HG03378 (cell line): Measurements from ENCODE around the gene PRKAR1B.
"Not testable (repeated sequence)": the region's sequence is repeated elsewhere in the genome, so short reads cannot be mapped to it uniquely, and the experiment has no call there.

ENCODE experiments used
- ATAC-seq: cut with Tn5 transposase; IDR thresholded peaks from one replicate; pipeline ENCODE4 v1.9.1; 2021; ENCODE audit warnings: mild to moderate bottlenecking, moderate library complexity; ENCODE audit not compliant: unreplicated experiment

PRKAR1B gene

GRCh38 chr7:672891-673290 is 54.2 kb downstream of the PRKAR1B start:
- no peak for ATAC-seq

DNA sequence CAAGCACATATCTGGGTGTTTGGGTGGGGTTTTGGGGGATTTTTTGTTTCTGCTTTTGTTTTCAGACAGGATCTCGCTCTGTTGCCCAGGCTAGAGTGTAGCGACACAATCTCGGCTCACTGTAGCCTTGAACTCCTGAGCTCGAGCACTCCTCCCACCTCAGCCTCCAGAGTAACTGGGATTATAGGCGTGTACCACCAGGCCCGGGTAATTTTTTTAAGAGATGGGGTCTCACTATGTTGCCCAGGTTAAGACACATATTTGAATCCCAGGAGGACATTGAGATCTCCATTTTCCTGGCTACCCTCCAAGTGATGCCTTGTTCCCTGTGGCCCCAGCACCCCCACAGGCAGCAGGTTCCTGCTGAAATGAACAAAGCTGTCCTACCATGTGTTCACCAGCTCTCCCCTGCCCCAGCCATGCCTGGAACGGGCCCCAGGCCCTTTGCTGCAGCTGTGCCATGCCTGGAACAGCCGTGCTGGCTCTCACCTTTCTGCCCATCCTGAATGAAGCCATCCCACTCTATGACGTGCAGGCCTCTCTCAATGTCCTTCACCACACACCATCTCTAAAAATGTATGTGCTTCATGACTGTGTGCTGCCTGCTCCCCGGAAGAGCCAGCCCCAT is 55.6 kb downstream of the PRKAR1B start:
- ATAC-seq, result no peak

DNA sequence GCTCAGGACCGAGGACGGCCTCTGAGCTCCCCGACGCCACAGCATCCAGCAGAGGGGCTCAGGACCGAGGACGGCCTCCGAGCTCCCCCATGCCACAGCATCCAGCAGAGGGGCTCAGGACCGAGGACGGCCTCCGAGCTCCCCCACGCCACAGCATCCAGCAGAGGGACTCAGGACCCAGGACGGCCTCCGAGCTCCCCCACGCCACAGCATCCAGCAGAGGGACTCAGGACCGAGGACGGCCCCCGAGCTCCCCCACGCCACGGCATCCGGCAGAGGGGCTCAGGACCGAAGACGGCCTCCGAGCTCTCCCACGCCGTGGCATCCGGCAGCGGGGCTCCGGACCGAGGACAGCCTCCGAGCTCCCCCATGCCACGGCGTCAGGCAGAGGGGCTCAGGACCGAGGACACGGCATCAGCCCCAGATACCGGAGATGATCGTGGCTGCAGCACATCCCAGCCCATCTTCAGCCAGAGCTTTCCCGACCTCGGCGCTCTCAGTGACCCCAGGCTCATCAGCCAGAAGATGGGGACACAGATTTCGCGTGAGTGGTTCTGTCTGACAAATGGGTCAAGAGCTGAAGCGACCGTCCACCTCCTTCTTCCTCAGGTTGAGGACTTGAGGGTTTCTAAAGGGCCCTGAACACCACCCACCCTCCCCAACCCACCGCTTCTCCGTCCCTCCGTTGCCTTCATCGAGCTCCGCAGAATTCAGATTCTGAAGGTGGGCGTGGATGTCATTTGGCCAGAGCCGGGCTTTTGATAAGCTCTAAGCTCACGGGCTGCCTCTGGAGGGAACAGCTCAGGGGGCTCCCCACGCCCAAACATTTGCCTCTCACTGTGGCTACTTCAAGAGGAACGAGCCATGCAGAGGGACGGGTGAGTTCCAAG is 56.3 kb downstream of the PRKAR1B start:
- ATAC-seq, result no peak

DNA sequence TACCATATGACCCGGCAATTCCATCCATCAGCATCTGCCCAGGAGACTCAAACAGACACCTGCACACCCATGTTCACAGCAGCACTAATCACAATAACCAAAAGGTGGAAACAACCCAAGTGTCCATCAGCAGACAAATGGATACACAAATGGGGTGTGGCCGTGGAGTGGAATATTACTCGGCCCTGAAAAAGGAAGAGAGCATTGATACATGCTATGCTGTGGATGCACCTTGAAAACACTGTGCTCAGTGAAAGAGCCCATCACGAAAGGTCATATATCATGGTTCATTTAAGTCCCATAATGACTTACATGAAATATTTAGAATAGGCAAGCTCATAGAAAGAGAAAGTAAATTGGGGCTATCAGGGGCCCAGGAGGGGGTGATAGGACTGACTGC is 58.1 kb downstream of the PRKAR1B start:
- no peak for ATAC-seq

GRCh38 chr7:668139-668931 is 58.7 kb downstream of the PRKAR1B start:
- ATAC-seq, result no peak

DNA sequence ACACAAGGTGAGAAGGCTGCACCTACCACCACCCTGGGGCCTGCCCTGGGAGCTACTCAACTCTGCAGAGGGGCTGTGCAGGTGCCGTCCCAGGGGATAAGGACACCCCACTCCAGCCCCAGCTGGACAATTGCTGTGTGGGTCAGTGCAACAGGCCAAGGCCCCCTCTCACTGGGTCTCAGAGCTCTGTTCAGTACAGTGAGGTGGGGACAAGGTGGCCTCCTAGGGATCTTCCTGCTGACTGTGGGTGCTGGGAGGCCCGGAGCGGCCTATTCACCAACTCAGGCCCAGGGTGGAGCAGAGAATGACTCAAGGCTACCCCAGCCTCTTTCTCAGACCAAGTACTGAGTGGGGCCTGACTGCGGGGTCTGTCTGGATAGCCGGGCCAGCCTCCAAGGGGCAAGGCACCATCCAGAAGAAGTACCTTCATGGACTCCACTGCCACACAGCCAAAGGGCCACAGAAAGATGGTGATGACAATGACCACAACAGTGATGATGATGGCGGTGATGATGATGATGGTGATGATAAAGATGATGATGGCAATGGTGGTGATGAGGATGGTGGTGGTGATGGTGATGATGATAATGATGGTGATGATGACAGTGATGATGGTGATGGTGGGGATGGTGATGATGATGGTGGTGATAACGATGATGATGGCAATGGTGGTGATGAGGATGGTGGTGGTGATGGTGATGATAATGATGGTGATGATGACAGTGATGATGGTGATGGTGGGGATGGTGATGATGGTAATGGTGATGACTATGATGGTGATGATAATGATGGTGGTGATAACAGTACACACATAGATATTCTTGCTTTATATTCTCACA is 60.4 kb downstream of the PRKAR1B start:
- ATAC-seq, result no peak

DNA sequence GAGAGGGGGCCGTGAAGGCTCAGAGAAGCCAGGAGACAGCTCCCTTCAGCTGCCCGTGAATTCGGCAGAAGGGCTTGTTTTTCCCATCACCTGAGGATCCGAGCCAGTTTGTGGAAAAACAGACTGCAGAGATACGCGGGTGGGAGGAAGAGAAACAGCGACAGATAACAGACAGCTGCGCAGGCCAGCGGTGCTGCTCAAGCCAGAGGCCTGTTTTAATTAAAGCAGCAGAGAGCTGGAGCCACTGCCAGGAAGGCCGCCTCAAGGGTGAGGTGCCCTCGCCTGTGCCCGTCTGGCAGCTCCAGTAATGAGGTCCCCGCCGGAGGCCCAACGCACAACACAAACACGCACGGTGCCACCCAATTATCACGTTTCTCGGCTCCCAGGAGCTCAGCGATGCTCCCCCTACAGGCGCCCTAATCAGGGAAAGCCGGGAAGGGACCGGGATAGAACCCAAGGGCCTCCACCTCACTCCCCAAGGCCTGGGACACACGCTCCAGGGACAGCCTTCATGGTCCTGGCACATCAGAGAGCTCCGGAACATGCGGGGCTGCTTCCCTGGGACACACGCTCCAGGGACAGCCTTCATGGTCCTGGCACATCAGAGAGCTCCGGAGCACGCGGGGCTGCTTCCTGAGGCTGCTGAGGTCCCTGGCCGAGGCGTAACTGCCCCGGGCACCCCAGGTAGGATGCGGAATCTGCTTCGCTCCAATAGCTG is 61.2 kb downstream of the PRKAR1B start:
- no peak for ATAC-seq

DNA sequence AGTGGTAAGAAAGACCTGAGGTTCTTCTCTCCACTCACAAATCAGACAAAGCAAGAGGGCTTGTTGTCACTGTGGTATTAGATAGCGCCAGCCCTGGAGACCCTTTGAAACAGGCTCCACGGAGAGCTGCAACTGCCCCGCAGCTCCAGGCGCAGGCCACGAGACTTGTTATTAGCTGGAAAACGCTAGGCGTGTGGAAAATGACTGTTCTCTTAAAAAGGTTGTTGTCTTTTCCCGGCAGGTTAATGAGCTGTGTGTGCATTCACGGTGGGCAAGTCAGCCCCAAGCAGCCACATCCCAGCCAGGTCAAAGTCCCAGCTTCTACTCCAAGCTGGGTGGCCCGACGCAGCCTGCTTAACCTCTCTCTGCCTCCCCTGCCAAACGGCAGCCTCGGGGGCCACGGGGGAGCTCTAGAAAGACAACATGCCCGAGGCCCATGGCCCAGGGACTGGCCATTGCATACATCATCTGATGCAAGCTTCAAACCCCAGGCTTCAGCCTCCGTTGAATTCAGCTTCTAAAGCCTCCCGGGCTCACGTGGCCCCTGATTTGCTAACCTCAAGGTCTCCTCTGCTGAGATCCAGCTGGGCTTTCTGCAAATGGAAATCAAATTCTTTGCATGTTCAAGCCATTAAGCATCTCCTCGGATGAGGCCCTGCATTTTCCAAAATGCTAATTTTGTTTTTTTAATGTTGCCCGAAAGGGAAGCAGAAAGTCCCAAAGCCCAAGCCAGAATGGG is 61.9 kb downstream of the PRKAR1B start:
- no peak for ATAC-seq

DNA sequence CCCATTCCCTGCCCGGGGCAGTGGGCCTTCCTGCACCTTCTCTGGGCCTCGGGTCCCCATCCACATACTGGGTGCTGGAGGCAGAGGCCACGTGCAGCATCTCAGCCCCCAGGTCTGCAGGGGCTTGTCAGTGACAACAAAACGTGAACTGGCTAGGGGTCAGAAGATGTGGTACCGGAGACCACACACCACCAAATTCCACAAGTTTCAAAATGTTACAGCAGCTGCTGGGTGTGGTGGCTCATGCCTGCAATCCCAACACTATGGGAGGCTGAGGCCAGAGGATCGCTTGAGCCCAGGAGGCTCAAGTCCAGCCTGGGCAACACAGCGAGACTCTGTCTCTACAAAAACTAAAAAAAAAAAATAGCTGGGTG is 62.7 kb downstream of the PRKAR1B start:
- ATAC-seq, result no peak

GRCh38 chr7:662576-662975 is 64.5 kb downstream of the PRKAR1B start:
- ATAC-seq, result no peak

DNA sequence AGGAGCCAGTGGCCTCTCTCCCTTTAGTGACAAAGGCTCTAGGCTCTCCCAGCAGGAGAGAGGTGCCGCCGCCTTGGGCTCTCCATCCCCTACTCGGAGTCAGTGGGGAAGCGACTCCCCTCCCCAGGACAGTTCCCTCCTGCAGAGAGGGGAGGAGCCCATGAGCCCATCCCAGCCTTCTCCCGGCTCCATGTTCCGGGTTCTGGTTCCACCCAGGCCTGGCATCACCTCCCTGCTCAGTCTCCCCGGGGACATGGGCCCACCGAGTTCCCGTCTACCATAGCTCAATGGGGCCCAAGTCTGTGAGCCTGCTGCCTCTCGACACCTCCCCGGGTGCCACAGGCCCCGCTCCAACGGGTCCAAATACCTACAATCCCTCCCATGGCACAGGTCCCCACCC is 67.1 kb downstream of the PRKAR1B start:
- ATAC-seq, result no peak

DNA sequence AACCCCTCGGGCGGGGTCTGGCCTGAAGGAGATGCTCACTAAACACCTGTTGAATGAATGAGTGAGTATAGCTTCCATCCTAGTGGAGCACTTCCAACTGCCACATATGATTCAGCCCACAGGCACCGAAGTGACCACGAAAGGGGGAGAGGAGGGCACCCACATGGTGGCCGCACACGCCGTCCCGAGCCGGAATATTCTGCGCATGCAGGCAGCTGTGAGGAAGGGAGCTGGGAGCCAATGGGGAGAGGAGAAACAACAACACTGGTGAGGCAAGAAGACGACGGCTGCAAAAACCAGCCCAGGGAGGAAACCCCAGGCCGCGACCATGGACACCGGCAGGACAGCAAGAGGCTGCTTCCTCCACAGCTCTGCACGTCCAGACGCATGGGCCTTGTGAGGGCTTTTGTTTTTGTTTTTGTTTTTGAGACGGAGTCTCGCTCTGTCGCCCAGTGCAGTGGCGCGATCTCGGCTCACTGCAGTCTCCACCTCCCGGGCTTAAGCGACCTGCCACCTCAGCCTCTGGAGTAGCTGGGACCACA is 67.7 kb downstream of the PRKAR1B start:
- ATAC-seq, result no peak

DNA sequence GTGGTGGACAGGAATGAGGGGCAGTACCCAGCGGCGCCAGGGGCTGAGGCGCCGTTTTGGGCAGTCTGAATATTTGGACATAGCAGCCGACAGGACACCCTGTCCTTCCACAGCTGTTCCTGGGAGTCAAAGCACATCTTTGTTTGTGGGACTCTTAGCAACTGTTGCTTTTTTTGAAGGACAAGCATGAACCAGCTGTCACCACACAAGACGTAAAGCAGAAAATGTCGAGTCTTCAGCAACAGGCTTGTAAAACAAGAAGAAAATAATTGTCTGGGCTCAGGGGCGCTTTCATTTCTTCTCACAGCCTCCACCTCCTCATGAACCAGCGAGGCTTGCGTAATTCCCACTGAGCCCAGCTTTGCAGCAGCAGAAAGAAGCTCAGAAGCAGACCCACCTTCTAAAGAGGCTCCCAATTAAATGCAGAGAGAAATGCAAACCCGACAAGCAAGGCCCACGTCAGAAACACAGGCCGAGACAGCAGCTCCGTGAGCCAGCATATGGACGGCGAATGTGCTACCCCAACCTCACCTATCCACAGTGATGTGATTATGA is 69.4 kb downstream of the PRKAR1B start:
- ATAC-seq, result no peak

DNA sequence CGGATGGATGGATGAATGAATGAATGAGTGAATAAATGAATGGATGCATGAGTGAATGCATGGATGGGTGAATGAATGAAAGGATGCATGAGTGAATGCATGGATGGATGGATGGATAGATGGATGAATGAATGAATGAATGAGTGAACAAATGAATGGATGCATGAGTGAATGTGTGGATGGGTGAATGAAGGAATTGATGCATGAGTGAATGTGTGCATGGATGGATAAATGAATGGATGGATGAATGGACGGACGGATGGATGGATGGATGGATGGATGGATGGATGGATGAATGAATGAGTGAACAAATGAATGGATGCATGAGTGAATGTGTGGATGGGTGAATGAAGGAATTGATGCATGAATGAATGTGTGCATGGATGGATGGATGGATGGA is 70.1 kb downstream of the PRKAR1B start:
- ATAC-seq, result not testable (repeated sequence)

GRCh38 chr7:655758-656157 is 71.3 kb downstream of the PRKAR1B start:
- no peak for ATAC-seq

- ATAC-seq, result no peak
These were observed 73.0 kb downstream of the PRKAR1B start for GRCh38 chr7:653829-654764.

DNA sequence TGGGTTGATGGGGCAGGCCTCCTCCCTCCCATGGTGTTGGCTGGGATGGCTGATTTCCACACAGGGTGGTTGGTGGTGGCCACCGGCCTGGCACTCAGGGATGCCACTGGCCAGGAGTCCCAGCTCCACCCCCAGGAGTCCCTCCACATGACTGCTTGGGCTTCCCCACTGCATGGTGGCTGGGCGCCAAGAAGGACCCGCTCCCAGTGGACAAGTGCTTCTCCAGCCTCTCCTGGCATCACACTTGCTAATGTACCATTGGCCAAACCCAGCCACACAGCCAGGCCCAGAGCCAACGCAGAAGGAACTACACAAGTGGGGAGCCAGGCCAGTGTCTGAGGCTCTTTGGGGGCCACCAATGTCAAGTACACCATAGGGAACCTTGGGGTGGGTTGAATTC is 74.2 kb downstream of the PRKAR1B start:
- ATAC-seq, result no peak

DNA sequence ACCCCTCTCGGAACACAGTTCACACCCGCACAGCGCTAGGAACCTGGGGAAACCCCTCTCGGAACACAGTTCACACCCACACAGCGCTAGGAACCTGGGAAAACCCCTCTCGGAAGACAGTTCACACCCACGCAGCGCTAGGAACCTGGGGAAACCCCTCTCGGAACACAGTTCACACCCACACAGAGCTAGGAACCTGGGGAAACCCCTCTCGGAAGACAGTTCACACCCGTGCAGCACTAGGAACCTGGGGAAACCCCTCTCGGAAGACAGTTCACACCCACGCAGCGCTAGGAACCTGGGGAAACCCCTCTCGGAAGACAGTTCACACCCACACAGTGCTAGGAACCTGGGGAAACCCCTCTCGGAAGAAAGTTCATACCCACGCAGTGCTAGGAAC is 74.9 kb downstream of the PRKAR1B start:
- ATAC-seq, result not testable (repeated sequence)
